D341Med (cell line): ENCODE data around the gene HYKK.
"Not testable (repeated sequence)": the region's sequence is repeated elsewhere in the genome, so short reads cannot be mapped to it uniquely, and the experiment has no call there.

ENCODE experiments used
- DNase-seq: peaks from one replicate; pipeline ENCODE4 v3.0.0; 2012; ENCODE audit warnings: low spot score

Gene HYKK

DNA sequence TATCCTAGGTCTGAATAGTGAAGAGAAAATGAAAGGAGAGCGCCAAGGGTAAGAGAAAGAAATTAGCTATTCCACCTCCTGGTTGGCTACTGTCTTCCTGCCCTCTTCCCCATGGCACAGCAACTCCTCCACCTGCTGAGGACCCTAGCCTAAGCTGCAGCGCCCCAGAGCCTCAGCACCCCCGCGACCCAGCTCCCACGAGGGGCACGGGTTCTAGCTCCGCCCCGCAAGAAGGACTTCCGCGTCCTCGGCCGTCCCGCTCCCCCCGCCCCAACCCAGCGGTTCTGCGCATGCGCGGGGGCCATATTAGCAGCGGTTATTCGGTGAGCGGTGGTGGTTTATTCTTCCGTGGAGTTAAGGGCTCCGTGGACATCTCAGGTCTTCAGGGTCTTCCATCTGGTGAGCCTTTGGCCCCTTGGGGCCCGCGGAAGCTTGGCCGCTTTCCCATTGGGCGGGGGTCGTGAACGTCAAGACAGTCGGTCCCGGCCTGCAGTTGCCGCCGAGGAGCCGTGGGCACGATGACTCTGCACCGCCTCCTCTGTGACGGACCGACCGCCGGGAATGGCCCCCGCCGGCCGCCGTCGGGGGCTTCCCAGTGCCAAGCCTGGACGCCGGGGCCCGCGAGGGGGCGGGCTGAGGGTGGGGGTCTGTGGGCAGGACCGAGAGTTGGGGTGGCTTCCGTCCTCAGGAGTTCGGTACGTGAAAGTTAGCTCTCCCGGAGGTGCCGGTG, 32.9 kb downstream of the HYKK start, which contains the start of gene PSMA4:
Gene PSMA4, plus strand, starts transcription at position 304 of the 730 bp plus-strand sequence. CDS start 1,484 bp downstream, outside the sequence.
- DNase-seq, result peak; percentile 99

- DNase-seq, result no peak
Measured at GRCh38 chr15:78540871-78541743, 33.7 kb downstream of the HYKK start.

DNA sequence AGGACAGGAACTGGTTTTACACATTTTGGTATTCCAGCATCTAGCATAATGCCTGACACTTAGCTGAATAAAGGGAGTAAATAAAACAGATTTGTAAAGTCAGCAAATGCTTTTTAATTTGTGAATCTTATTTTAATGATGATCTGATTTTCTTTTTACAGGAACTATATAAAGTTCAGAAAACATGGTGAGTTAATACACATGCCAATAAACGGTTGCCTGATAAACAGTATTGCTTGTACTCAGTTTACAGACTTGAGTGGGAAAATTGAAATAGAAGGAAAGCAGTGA, 34.3 kb downstream of the HYKK start:
- DNase-seq, result no peak

DNA sequence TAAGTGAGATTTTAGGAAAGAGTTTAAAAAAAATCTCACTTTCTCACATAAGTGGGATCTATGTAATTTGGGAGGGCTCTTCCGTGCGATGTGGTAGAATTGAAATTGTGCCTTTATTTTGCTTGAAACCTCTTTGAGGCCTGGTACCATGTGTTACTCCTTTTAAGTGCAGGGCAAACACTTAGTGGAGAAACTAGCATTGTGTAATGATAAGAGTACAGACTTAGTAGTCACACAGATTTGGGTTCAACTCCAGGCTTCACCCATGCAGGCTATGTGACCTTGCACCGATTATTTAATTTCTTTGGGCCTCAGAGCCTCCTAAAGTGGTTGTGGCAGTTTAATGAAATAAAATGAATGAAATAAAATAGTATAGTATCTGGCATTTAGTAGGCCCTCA, 35.3 kb downstream of the HYKK start:
- no peak for DNase-seq

- DNase-seq, result no peak
Measured at GRCh38 chr15:78550194-78550593, 42.8 kb downstream of the HYKK start.

- no peak for DNase-seq
Measured at GRCh38 chr15:78550815-78551214, 43.4 kb downstream of the HYKK start.

DNA sequence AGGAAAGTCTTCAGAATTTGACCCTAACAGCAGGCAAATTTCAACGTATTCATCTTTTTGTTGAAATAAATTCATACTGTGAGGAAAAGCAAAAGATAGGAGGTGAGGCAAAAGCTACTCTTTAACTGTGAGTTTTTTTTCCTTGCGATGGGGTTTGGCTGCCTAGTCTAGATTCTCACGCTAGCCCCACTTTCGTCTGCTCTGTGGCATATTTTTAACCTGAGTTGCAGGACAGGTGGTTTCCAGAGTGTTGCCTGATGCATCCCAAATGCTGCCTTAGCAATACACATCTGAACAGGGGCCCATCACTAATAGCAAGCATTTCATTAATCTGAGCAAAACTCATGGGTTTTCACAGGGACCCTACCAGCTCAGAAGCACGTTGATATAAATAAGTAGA, 44.5 kb downstream of the HYKK start:
- DNase-seq, result no peak

DNA sequence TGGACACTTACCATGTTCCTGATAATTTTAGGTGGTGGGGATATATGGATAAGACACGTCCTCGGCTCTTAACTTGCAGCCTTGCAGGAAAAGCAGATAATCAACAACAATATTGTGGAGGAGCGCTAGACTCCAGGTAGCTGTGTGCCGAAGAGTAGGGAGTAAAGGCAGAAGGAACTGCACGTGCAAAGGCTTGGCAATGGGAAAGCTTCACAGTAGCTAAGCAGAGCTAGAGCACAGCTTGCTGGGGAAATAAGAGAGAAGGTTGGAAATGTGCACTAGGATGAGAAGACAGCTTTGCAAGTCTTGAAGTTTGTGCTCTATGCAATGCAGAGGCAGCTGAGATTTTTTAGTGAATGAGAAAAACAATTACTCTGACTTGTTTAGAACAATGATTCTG, 45.2 kb downstream of the HYKK start:
- DNase-seq, result no peak

DNA sequence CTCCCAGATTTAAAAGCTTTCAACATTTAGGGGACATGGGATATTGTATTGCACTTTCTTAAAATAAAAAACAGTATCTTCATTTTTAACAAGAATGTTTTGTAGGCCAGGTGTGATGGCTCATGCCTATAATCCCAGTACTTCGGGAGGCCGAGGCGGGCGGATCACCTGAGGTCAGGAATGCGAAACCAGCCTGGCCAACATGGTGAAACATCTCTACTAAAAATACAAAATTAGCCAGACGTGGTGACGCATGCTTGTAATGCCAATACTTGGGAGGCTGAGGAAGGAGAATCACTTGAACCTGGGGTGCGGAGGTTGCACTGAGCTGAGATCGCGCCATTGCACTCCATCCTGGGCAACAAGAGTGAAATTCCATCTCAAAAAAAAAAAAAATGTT, 52.8 kb downstream of the HYKK start:
- DNase-seq, result not testable (repeated sequence)

DNA sequence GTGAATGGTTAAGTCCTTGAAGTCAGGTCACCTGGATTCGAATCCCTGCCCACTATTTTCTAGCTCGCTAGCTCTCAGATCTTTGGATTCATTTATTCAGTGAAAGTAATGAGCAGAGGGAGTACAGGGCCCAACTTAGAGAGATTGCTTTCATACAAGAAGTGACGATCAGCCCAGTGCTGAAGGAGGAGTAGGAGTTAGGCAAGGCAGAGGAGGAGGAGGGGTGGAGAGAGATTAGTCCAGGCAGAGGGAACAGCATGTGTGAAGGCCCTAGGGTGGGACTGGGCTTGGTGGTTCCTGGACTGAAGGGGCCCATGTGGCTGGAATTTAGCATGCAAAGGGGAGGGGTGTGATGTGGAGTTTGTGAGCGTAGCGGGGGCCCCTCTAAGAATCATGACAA, 54.1 kb downstream of the HYKK start:
- no peak for DNase-seq

GRCh38 chr15:78563092-78563491, 55.7 kb downstream of the HYKK start:
- DNase-seq, result no peak

DNA sequence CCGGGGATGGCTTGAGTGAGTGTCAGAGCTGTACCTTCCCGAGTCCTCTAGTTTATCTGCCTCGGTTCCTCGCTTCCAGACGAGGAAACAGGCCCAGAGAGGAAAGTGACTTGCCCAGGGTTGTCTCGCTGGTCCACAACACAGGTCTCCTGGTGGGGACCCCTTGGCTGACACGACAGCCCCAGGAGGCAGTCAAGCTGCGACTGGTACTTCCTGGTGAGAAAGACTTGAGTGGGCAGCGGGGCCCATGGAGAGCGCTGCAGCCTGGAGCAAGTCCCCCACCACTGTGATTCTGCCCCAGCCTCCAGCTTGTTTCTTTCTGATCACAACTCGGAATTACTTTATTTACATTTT, 57.3 kb downstream of the HYKK start:
- DNase-seq, result no peak

DNA sequence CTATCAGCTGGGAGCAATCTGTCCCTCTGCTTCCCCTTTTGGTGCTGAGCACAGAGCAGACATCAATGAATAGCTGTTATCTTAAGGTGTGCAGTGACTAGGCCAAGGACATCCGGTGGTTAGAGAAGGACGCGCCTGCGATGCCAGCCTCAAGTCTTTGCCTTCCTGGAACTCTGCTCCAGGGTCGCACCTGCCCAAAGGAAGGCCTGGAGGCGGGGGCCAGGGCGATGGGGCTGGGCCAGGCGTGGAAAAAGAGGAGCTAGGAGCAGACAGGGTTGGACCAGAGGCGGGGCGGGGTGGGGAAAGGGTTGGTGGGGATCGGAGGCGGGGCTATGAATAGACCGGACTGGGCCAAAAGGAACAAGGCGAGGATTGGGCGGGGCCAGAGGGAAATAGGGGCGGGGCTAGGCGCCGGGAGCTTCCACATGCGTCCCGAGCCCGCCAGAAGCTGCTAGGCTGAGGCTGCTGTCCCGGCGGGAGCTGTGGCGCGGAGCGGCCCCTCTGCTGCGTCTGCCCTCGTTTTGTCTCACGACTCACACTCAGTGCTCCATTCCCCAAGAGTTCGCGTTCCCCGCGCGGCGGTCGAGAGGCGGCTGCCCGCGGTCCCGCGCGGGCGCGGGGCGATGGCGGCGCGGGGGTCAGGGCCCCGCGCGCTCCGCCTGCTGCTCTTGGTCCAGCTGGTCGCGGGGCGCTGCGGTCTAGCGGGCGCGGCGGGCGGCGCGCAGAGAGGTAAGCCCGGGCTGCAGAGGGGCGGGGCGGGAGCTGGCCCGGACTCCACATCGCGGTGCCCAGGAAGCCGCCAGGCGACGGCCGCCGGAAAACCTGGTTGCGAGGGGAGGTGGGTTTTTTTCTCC, 57.9 kb downstream of the HYKK start, which contains the start of gene CHRNA5:
Gene CHRNA5, plus strand, starts transcription at position 424 of the 854 bp plus-strand sequence. Its CDS starts 200 bp downstream, at position 624.
- DNase-seq, result peak; percentile 87

- DNase-seq, result peak; percentile 42
Measured at GRCh38 chr15:78565951-78566774, 58.8 kb downstream of the HYKK start.

GRCh38 chr15:78567531-78567930, 60.2 kb downstream of the HYKK start:
- peak; percentile 28 for DNase-seq

DNA sequence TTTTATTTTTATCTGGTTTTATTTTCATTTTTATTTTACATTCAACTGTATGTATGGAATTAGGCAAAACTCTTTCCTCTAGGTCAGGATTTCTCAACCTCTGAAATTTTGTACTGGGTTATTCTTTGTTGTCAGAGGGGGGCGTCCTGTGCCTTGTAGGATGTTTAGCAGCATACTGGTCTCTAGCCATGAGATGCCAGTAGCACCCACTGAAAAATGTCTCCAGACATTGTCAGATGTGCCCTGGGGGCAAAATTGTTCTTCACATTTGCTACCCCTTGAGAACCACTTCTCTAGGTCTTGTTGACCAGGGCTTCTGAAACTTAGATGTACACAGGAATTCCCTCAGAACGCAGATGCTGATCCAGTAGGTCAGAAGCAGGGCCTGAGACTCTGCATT, 63.3 kb downstream of the HYKK start:
- no peak for DNase-seq

DNA sequence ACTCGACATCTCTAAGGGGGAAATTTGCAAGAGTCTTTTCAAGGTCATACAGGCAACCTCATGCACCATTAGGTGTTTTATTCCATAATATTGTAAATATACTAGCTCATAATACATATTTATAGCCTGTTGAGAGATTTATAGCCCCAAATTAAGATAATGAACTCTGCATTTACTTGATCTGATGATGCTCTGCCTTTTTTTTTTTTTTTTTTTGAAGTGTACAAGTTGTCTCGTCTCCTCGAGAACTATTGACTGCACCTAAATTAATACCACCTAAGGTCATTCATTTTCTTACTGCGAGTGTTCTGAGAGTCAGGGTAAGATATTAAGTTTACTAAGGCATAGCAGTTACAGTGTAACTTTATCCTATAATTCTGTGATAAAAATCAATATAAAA, 64.0 kb downstream of the HYKK start:
- DNase-seq, result no peak

DNA sequence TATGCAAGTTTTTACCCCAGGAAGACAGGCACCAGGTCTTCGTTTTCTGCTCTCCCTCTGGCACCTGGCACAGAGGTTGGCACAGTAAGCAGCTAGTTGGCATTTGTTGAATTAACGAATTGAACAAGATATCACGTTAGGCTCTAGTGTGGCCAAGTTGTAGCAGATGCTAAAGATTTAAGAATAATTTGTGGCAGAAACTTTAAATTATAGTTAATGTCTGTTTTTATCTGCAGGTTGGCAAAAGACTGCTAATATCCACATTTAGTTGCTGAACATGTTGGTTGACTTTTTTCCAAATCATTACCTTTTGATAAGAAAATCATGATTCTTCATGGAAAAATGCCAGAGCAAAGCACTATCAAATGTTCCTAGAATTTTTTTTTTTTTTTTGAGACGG, 66.0 kb downstream of the HYKK start:
- DNase-seq, result no peak

DNA sequence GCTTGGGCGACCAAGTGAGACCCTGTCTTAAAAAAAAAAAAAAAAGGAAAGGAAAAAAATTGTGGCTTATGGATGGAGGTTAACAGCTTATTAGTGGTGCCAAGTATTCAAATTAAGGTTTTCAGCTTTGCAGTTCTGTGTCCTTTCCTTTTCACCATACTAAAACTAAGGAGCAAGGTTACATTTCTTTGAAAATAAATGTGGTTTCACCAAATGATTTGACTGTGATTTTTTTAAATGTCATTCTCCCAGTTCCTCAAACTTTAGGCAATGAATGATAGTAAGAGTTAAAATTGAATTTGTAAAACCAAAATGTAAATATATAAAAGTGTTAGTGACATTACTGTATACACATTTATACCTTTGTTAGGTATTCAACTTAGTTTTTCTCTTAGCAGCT, 67.6 kb downstream of the HYKK start:
- no peak for DNase-seq
